HEK293T (cell line): ENCODE measurements around the gene TUBB8B.
"Not testable (repeated sequence)": the region's sequence is repeated elsewhere in the genome, so short reads cannot be mapped to it uniquely, and the experiment has no call there.

Experiments
- ELF4 ChIP-seq: fragments of 450-650 bp; IDR thresholded peaks from 2 replicates; pipeline ENCODE4 v1.6.1; 2017; ENCODE audit warnings: antibody characterized with exemption
- FOXK2 ChIP-seq: fragments of 450-650 bp; IDR thresholded peaks from 2 replicates; pipeline ENCODE4 v1.6.1; 2016; ENCODE audit warnings: mild to moderate bottlenecking
- FOXM1 ChIP-seq: fragments of 450-650 bp; IDR thresholded peaks from 2 replicates; pipeline ENCODE4 v1.6.1; 2017; ENCODE audit warnings: mild to moderate bottlenecking, borderline replicate concordance
- NFRKB ChIP-seq: fragments of 450-650 bp; IDR thresholded peaks from 2 replicates; pipeline ENCODE4 v1.6.1; 2016; ENCODE audit warnings: mild to moderate bottlenecking, moderate library complexity
- SP1 ChIP-seq: fragments of 450-650 bp; IDR thresholded peaks from 2 replicates; pipeline ENCODE4 v1.6.1; 2017

DNA sequence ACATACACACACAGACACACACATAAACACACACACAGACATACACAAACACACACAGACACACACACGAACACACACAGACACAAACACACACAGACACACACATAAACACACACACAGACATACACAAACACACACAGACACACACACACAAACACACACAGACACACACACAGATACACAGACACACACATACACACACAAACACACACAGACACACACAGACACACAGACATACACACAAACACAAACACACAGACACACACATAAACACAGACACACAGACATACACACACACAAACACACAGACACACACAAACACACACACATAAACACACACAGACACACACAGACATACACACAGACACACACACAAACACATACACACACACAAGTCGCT, 31.5 kb upstream of the TUBB8B start:
- TF ChIP-seq SP1, FOXK2, ELF4, NFRKB, FOXM1: not testable (repeated sequence)
